CD4-positive, CD25-positive, alpha-beta regulatory T cell (primary cell): Measurements from ENCODE around the gene LRCH3. TPM values are rescaled to one million over a fixed set of nuclear protein-coding genes. Genes with fewer than 3 reads are reported as not detected.

ENCODE experiments used
- ATAC-seq, 2 donors: fragments of 150-1000 bp; cut with Tn5 transposase; one replicate each; pipeline ENCODE4 v1.10.0; 2021; ENCODE audit warnings: low read depth in 2 of 2, moderate number of reproducible peaks in 2 of 2, moderate library complexity in 1 of 2
- DNase-seq, 3 donors: peaks; one replicate each; pipeline versions ENCODE4 v3.0.0 to v3.0.0-alpha.2; 2012 to 2022; ENCODE audit warnings: mixed read lengths in 1 of 3
- H3K27ac ChIP-seq: one replicate; pipeline ENCODE4 v1.7.0; 2013; ENCODE audit warnings: mild to moderate bottlenecking, low read length; ENCODE audit not compliant: insufficient read depth, poor library complexity, severe bottlenecking
- H3K27me3 ChIP-seq: one replicate; pipeline ENCODE4 v1.7.0; 2013; ENCODE audit warnings: low read length; ENCODE audit not compliant: control insufficient read depth, insufficient read depth
- H3K36me3 ChIP-seq: one replicate; pipeline ENCODE4 v1.7.0; 2013; ENCODE audit warnings: mild to moderate bottlenecking, low read length, moderate library complexity; ENCODE audit not compliant: control insufficient read depth, insufficient read depth
- H3K4me1 ChIP-seq: 2 replicates; pipeline ENCODE4 v1.7.0; 2013; ENCODE audit warnings: mild to moderate bottlenecking, low read length; ENCODE audit not compliant: insufficient read depth, control insufficient read depth, poor library complexity, severe bottlenecking
- H3K4me3 ChIP-seq: one replicate; pipeline ENCODE4 v1.7.0; 2013; ENCODE audit warnings: low read depth, mild to moderate bottlenecking, low read length, moderate library complexity
- H3K9me3 ChIP-seq, 2 experiments: 1 replicate in 1 of 2; 2 replicates in 1 of 2; pipeline ENCODE4 v1.7.0; 2013; ENCODE audit warnings: low read length in 2 of 2, mild to moderate bottlenecking in 1 of 2, moderate library complexity in 1 of 2; ENCODE audit not compliant: control insufficient read depth in 2 of 2
- H3K27ac Mint-ChIP-seq, 3 donors: one replicate each; pipeline ENCODE4 v1.8.0; 2020 to 2022; ENCODE audit warnings: mild to moderate bottlenecking in 3 of 3, mixed read lengths in 3 of 3, moderate library complexity in 2 of 3
- H3K27me3 Mint-ChIP-seq: one replicate; pipeline ENCODE4 v1.8.0; 2022; ENCODE audit warnings: mild to moderate bottlenecking, mixed read lengths
- H3K36me3 Mint-ChIP-seq: one replicate; pipeline ENCODE4 v1.8.0; 2020; ENCODE audit warnings: mixed read lengths
- H3K4me1 Mint-ChIP-seq, 4 donors: one replicate each; pipeline ENCODE4 v1.8.0; 2020 to 2022; ENCODE audit warnings: mixed read lengths in 4 of 4, mild to moderate bottlenecking in 1 of 4
- H3K4me3 Mint-ChIP-seq, 4 donors: one replicate each; pipeline ENCODE4 v1.8.0; 2020 to 2022; ENCODE audit warnings: mild to moderate bottlenecking in 4 of 4, mixed read lengths in 4 of 4, moderate library complexity in 3 of 4
- H3K9me3 Mint-ChIP-seq, 7 donors: one replicate each; pipeline ENCODE4 v1.8.0; 2020 to 2022; ENCODE audit warnings: mixed read lengths in 7 of 7, mild to moderate bottlenecking in 3 of 7, moderate library complexity in 2 of 7
- polyA plus RNA-seq, 4 donors: library from polyadenylated mRNA; unstranded; fragments of 300-500 nt; fragmentation: Illumina TruSeq; gene quantifications; one replicate each; pipeline ENCODE4 v1.2.3, GENCODE V29; 2021
- total RNA-seq: library from RNA; stranded (reverse); gene quantifications from one replicate; pipeline ENCODE4 v1.2.3, GENCODE V29; 2022

LRCH3 gene
- total and polyA plus RNA-seq, 5 donors from 2014 or later, result 12.2 to 66.1 (median 17.5) TPM

DNA sequence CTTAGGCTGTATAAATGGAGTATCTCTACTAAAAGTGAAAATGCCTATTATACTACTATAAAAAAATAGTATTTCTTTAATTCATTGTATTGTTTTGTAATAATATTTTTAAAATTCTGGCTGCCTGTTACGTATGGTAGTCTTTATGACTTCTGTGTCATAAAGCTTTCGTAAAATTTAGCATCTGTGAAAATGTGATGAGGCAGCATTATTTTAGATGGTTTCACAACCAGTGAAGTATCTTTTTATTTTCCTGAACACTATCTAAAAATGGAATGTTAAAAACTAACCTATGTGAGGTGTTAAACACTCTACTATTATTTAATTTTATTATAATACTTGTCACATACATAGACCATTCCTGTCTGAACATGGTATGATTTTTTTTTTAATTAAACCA, 46.2 kb downstream of the LRCH3 start:
- H3K4me1 Mint-ChIP-seq, result peaks cover 0 to 9% (median 3%) of the 10 kb centered on the region in 4 donors
- no peaks in the 10 kb centered on the region for H3K27me3 ChIP-seq
- H3K4me3 Mint-ChIP-seq, result no peak overlapping the region
- ATAC-seq, result no peak
- DNase-seq, result no peak
- no peak overlapping the region for H3K27ac Mint-ChIP-seq
- H3K36me3 ChIP-seq, result peaks cover 66% of the 10 kb centered on the region
- no peaks in the 10 kb centered on the region for H3K27me3 Mint-ChIP-seq
- no peaks in the 10 kb centered on the region for H3K4me1 ChIP-seq
- H3K9me3 Mint-ChIP-seq, result no peaks in the 10 kb centered on the region
- peaks cover 27% of the 10 kb centered on the region for H3K36me3 Mint-ChIP-seq
- no peak overlapping the region for H3K4me3 ChIP-seq
- no peak overlapping the region for H3K27ac ChIP-seq
- no peaks in the 10 kb centered on the region for H3K9me3 ChIP-seq

DNA sequence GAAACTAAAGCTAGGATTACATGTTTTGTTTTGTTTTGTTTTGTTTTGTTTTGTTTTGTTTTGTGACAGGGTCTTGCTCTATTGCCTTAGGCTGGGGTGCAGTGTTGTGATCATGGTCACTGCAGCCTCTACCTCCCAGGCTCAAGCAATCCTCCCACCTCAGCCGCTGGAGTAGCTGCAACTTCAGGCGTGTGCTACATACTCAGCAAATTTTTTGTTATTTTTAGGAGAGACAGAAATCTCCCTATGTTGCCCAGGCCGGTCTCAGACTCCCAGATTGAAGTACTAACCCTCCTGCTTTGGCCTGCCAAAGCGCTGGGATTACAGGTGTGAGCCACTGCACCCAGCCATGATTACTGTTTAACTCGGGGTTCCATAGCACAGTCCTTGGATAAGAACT, 50.7 kb downstream of the LRCH3 start:
- H3K27me3 Mint-ChIP-seq, result no peaks in the 10 kb centered on the region
- H3K36me3 ChIP-seq, result peaks cover 61% of the 10 kb centered on the region

DNA sequence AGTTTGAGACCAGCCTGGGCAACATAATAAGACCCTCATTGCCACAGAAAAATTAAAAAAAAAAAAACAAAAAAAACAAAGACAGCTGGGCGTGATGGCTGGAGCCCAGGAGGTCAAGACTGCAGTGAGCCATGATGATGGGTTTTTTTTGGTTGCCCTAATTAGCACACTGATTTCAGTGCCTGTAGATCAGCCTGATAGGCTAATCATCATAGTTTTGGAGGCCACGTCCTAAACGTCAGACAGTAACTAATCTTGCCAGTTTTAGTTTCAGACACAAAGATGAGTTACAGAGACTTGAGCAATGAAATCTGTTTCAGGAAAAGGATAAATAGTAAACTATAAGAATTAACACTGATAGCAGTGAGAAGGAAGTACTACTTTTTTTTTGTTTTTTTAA, 55.4 kb downstream of the LRCH3 start:
- Histone ChIP-seq H3K4me3 (no peak overlapping the region), H3K27me3 (no peaks in the 10 kb centered on the region), H3K4me1 (peaks cover 15% of the 10 kb centered on the region), H3K36me3 (peaks cover 51% of the 10 kb centered on the region), H3K9me3 (no peaks in the 10 kb centered on the region), H3K27ac (peak overlapping the region; percentile 47)
- peak overlapping the region in 2 of 3 donors; percentile 53 to 69 for H3K27ac Mint-ChIP-seq
- H3K4me1 Mint-ChIP-seq, result peaks cover 11 to 30% (median 20%) of the 10 kb centered on the region in 4 donors
- no peak overlapping the region for H3K4me3 Mint-ChIP-seq
- H3K9me3 Mint-ChIP-seq, result no peaks in the 10 kb centered on the region
- peaks cover 45% of the 10 kb centered on the region for H3K36me3 Mint-ChIP-seq
- H3K27me3 Mint-ChIP-seq, result no peaks in the 10 kb centered on the region
- DNase-seq (no peak), ATAC-seq (no peak)

More for the DNA sequence above, 50.7 kb downstream of the LRCH3 start:
- H3K4me3 Mint-ChIP-seq, result no peak overlapping the region
- no peak for ATAC-seq
- H3K27ac Mint-ChIP-seq, result peak overlapping the region in 1 of 3 donors; percentile 65
- H3K4me1 Mint-ChIP-seq, result peaks cover 0 to 5% (median 3%) of the 10 kb centered on the region in 4 donors
- no peaks in the 10 kb centered on the region for H3K9me3 Mint-ChIP-seq
- DNase-seq, result no peak
- Histone ChIP-seq H3K27me3 (no peaks in the 10 kb centered on the region), H3K4me1 (peaks cover 2% of the 10 kb centered on the region), H3K4me3 (no peak overlapping the region), H3K9me3 (no peaks in the 10 kb centered on the region), H3K27ac (no peak overlapping the region)
- peaks cover 35% of the 10 kb centered on the region for H3K36me3 Mint-ChIP-seq

DNA sequence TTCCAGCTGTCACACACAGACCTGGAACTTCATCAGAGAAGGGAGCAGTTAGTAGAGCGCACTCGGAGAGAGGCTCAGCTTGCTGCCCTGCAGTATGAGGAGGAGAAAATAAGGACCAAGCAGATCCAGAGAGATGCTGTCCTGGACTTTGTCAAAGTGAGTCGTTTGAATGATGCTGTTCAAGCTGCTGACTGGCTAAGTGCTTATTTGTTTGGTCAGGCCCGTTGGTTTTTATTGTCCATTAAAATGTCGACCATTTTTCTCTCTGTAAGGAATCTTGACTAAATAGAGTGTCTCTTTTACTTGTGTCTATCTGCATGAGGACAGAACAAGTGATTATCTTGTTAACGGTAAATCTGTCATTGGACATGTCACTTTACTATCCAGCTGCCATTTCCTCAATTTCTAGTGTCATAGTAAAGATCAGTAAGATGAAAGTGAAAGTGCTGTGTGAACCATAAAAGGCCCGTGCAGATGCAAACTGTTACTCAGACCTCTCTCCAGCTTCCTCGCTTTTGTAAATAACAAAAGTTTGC, 56.9 kb downstream of the LRCH3 start:
- peak overlapping the region; percentile 76 for H3K4me3 ChIP-seq

GRCh38 chr3:197854596-197855343, 63.7 kb downstream of the LRCH3 start:
- Histone ChIP-seq H3K36me3 (peaks cover 72% of the 10 kb centered on the region), H3K4me3 (no peak overlapping the region), H3K4me1 (no peaks in the 10 kb centered on the region), H3K9me3 (no peaks in the 10 kb centered on the region), H3K27me3 (no peaks in the 10 kb centered on the region), H3K27ac (no peak overlapping the region)
- Mint-ChIP-seq H3K36me3 (peaks cover 56% of the 10 kb centered on the region), H3K27me3 (no peaks in the 10 kb centered on the region), H3K9me3 (no peaks in the 10 kb centered on the region), H3K27ac (no peak overlapping the region), H3K4me3 (no peak overlapping the region), H3K4me1 (peaks cover 0 to 8% (median 5%) of the 10 kb centered on the region in 4 donors)
- no peak for DNase-seq
- ATAC-seq, result no peak

More for the DNA sequence above, 56.9 kb downstream of the LRCH3 start:
- H3K36me3 ChIP-seq, result peaks cover 52% of the 10 kb centered on the region
- H3K9me3 Mint-ChIP-seq, result no peaks in the 10 kb centered on the region
- peaks cover 15% of the 10 kb centered on the region for H3K4me1 ChIP-seq
- peak in 2 of 3 donors; percentile 49 to 83 for DNase-seq
- H3K9me3 ChIP-seq, result no peaks in the 10 kb centered on the region
- peak overlapping the region; percentile 50 to 87 (median 82) for H3K4me3 Mint-ChIP-seq
- H3K36me3 Mint-ChIP-seq, result peaks cover 48% of the 10 kb centered on the region
- peak; percentile 92 to 93 for ATAC-seq
- H3K27ac ChIP-seq, result peak overlapping the region; percentile 60
- no peaks in the 10 kb centered on the region for H3K27me3 Mint-ChIP-seq
- no peaks in the 10 kb centered on the region for H3K27me3 ChIP-seq
- peaks cover 11 to 30% (median 20%) of the 10 kb centered on the region in 4 donors for H3K4me1 Mint-ChIP-seq
- H3K27ac Mint-ChIP-seq, result peak overlapping the region; percentile 82 to 98 (median 94)

- peaks cover 53% of the 10 kb centered on the region for H3K36me3 Mint-ChIP-seq
- ATAC-seq, result no peak
- Histone ChIP-seq H3K9me3 (no peaks in the 10 kb centered on the region), H3K4me3 (no peak overlapping the region), H3K27me3 (no peaks in the 10 kb centered on the region), H3K36me3 (peaks cover 65% of the 10 kb centered on the region), H3K4me1 (no peaks in the 10 kb centered on the region), H3K27ac (no peak overlapping the region)
- DNase-seq, result no peak
- no peaks in the 10 kb centered on the region for H3K27me3 Mint-ChIP-seq
- H3K27ac Mint-ChIP-seq, result no peak overlapping the region
- H3K4me3 Mint-ChIP-seq, result no peak overlapping the region
- peaks cover 0 to 8% (median 3%) of the 10 kb centered on the region in 4 donors for H3K4me1 Mint-ChIP-seq
- H3K9me3 Mint-ChIP-seq, result no peaks in the 10 kb centered on the region
Observed at GRCh38 chr3:197855571-197855970, 64.5 kb downstream of the LRCH3 start.

DNA sequence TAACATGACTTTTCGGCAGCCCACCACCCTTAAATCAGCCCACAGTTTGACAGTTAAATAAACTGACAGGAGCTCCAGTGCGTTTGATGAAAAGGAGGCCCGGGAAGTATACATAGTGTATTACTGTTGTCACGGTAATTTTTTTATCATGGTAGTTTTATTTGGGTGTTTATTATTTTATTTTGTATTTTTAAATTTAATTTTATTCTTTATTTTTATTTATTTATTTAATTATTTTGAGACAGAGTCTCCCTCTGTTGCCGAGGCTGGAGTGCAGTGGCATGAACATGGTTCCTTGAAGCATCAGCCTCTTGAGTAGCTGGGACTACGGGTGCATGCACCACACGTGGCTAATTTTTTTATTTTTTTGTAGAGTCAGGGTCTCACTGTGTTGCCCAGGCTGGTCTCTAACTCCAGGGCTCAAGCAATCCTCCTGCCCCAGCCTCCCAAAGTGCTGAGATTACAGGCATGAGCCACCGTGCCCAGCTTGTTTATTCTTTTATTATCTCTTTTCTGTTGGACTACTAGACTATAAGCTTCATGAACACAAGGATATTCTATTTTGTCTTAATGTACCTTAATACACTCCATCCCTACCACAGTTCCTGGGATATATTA, 65.3 kb downstream of the LRCH3 start:
- Histone ChIP-seq H3K36me3 (peaks cover 66% of the 10 kb centered on the region), H3K4me1 (no peaks in the 10 kb centered on the region), H3K27me3 (no peaks in the 10 kb centered on the region), H3K9me3 (no peaks in the 10 kb centered on the region), H3K4me3 (no peak overlapping the region), H3K27ac (no peak overlapping the region)
- Mint-ChIP-seq H3K27ac (no peak overlapping the region), H3K4me1 (peaks cover 0 to 6% (median 3%) of the 10 kb centered on the region in 4 donors), H3K36me3 (peaks cover 47% of the 10 kb centered on the region), H3K9me3 (no peaks in the 10 kb centered on the region), H3K4me3 (no peak overlapping the region), H3K27me3 (no peaks in the 10 kb centered on the region)
- no peak for ATAC-seq
- DNase-seq, result no peak
